ENCODE measurements around the gene DTNA. TPM values are rescaled to one million over a fixed set of nuclear protein-coding genes. Genes with fewer than 3 reads are reported as not detected.

Gene DTNA
- total and polyA plus RNA-seq, 8 donors, result 11.1 to 113 (median 19.8) TPM

GRCh38 chr18:34704823-34705222 is 5.3 kb upstream of the DTNA start:
- TF ChIP-seq POLR2AphosphoS5 (IDR thresholded peaks at IDR 0.05), result no peak
- no peak for TF ChIP-seq CTCF (IDR thresholded peaks at IDR 0.05)
- TF ChIP-seq POLR2A (IDR thresholded peaks at IDR 0.05), result no peak
- intact Hi-C loops (cut with DNase I; ENCODE audit: low total_unique reads), result no loop called here

GRCh38 chr18:34707670-34708069 is 2.4 kb upstream of the DTNA start:
- H3K27ac ChIP-seq, result peak overlapping the region in 4 of 5 donors; percentile 21 to 80 (median 68)
- H3K36me3 ChIP-seq, result no peaks in the 10 kb centered on the region
- DNase-seq, result peak in 1 of 2 donors; percentile 88
- intact Hi-C loops (cut with DNase I; ENCODE audit: low total_unique reads), result no loop called here
- TF ChIP-seq CTCF (IDR thresholded peaks at IDR 0.05), result no peak
- no peak for TF ChIP-seq POLR2A (IDR thresholded peaks at IDR 0.05)
- TF ChIP-seq EP300 (IDR thresholded peaks at IDR 0.05), result no peak
- TF ChIP-seq POLR2AphosphoS5 (IDR thresholded peaks at IDR 0.05), result peak in 2 of 3 donors; percentile 28 to 59
- no peaks in the 10 kb centered on the region for H3K9me3 ChIP-seq
- WGBS, 5 donors, result 21 to 27% (median 22%) methylated on average over 4 of the region's 4 CpGs
- peaks cover 0 to 43% (median 18%) of the 10 kb centered on the region in 4 donors for H3K4me1 ChIP-seq
- H3K4me3 ChIP-seq, result no peak overlapping the region
- H3K27me3 ChIP-seq, result peaks cover 0 to 7% (median 0%) of the 10 kb centered on the region in 3 donors

More at GRCh38 chr18:34704823-34705222, 5.3 kb upstream of the DTNA start:
- Histone ChIP-seq H3K36me3 (no peaks in the 10 kb centered on the region), H3K4me1 (peaks cover 0 to 26% (median 7%) of the 10 kb centered on the region in 4 donors), H3K27ac (no peak overlapping the region), H3K9me3 (no peaks in the 10 kb centered on the region), H3K27me3 (no peaks in the 10 kb centered on the region), H3K4me3 (no peak overlapping the region)
- no peak for DNase-seq
- 57 to 73% (median 68%) methylated on average over 2 of the region's 2 CpGs for WGBS, 5 donors

- Histone ChIP-seq H3K36me3 (no peaks in the 10 kb centered on the region), H3K4me3 (no peak overlapping the region), H3K27ac (peak overlapping the region in 4 of 5 donors; percentile 35 to 80 (median 68)), H3K27me3 (peaks cover 0 to 7% (median 0%) of the 10 kb centered on the region in 3 donors), H3K4me1 (peaks cover 0 to 43% (median 18%) of the 10 kb centered on the region in 4 donors), H3K9me3 (no peaks in the 10 kb centered on the region)
- 59 to 78% (median 69%) methylated on average over 3 of the region's 3 CpGs for WGBS, 5 donors
- TF ChIP-seq POLR2A (IDR thresholded peaks at IDR 0.05), result no peak
- TF ChIP-seq EP300 (IDR thresholded peaks at IDR 0.05), result peak; percentile 7
- TF ChIP-seq POLR2AphosphoS5 (IDR thresholded peaks at IDR 0.05), result peak in 2 of 3 donors; percentile 56 to 74
- TF ChIP-seq CTCF (IDR thresholded peaks at IDR 0.05), result no peak
- intact Hi-C loops (cut with DNase I; ENCODE audit: low total_unique reads), result no loop called here
- no peak for DNase-seq
Measured at GRCh38 chr18:34709104-34709503, 994 bp upstream of the DTNA start.

GRCh38 chr18:34710458-34710914 is 388 bp downstream of the DTNA start:
- peaks cover 0 to 43% (median 18%) of the 10 kb centered on the region in 4 donors for H3K4me1 ChIP-seq
- intact Hi-C loops (cut with DNase I; ENCODE audit: low total_unique reads), result no loop called here
- peak in 1 of 2 donors; percentile 22 for DNase-seq

More at GRCh38 chr18:34710458-34710914, 388 bp downstream of the DTNA start:
- Histone ChIP-seq H3K27me3 (peaks cover 0 to 7% (median 0%) of the 10 kb centered on the region in 3 donors), H3K4me3 (peak overlapping the region in 2 of 4 donors; percentile 1 to 8), H3K9me3 (no peaks in the 10 kb centered on the region), H3K27ac (peak overlapping the region in 4 of 5 donors; percentile 35 to 76 (median 68)), H3K36me3 (no peaks in the 10 kb centered on the region)
- TF ChIP-seq CTCF (IDR thresholded peaks at IDR 0.05) (no peak), EP300 (IDR thresholded peaks at IDR 0.05) (no peak), POLR2AphosphoS5 (IDR thresholded peaks at IDR 0.05) (no peak), POLR2A (IDR thresholded peaks at IDR 0.05) (no peak)
- WGBS, 5 donors, result 26 to 39% (median 34%) methylated on average over 6 of the region's 6 CpGs
